Measurements from ENCODE around the gene MAP4K2.

Gene MAP4K2

GRCh38 chr11:64803158-64803845 is at the start of gene MAP4K2:
MAP4K2 (minus strand) TSS chr11:64803214; CDS start chr11:64803149, 65 bp downstream.
- peaks cover 48% of the 10 kb centered on the region for H3K4me1 ChIP-seq (ENCODE audit: insufficient read depth, low read length, severe bottlenecking)
- no peaks in the 10 kb centered on the region for H3K9me3 ChIP-seq (ENCODE audit: low read length)
- no peaks in the 10 kb centered on the region for H3F3A ChIP-seq (ENCODE audit: insufficient read depth, low read length)
- no peak for TF ChIP-seq CTCF (IDR thresholded peaks at IDR 0.05; ENCODE audit: low read length)
- no peak for TF ChIP-seq EZH2 (IDR thresholded peaks at IDR 0.05; ENCODE audit: borderline replicate concordance, low read length)
- no peaks in the 10 kb centered on the region for H4K20me1 ChIP-seq (ENCODE audit: insufficient read depth, low read length)
- H3K79me2 ChIP-seq (ENCODE audit: insufficient read depth, low read length): no peaks in the 10 kb centered on the region
- H3K27me3 ChIP-seq (ENCODE audit: insufficient read depth, low read length): no peaks in the 10 kb centered on the region
- peak within 1 kb of the TSS; percentile 97 for H3K4me2 ChIP-seq (ENCODE audit: low read length)
- H3K9me2 ChIP-seq (ENCODE audit: low read depth, low read length): no peaks in the 10 kb centered on the region
- peak within 1 kb of the TSS; percentile 84 for H3K9ac ChIP-seq (ENCODE audit: low read length)
- peak within 1 kb of the TSS; percentile 66 for H3K4me3 ChIP-seq (ENCODE audit: low read depth, low read length, poor library complexity, severe bottlenecking)
- no peak within 1 kb of the TSS for H2AFZ ChIP-seq (ENCODE audit: low read length)
- H3K36me3 ChIP-seq (ENCODE audit: insufficient read depth, low read length): peaks cover 61% of the 10 kb centered on the region; the same call in 1 of the 2 replicates
- peak within 1 kb of the TSS; percentile 93 for H3K27ac ChIP-seq (ENCODE audit: low read depth, low read length, poor library complexity, severe bottlenecking)

GRCh38 chr11:64851831-64852351 is 48.9 kb upstream of the MAP4K2 start:
- Histone ChIP-seq H3K4me3 (ENCODE audit: low read depth, low read length, poor library complexity, severe bottlenecking) (peak overlapping the region; percentile 14), H3K4me1 (ENCODE audit: insufficient read depth, low read length, severe bottlenecking) (peaks cover 92% of the 10 kb centered on the region), H3F3A (ENCODE audit: insufficient read depth, low read length) (peaks cover 9% of the 10 kb centered on the region; the same call in 1 of the 2 replicates), H3K36me3 (ENCODE audit: insufficient read depth, low read length) (peaks cover 39% of the 10 kb centered on the region), H3K9me2 (ENCODE audit: low read depth, low read length) (no peaks in the 10 kb centered on the region), H3K9me3 (ENCODE audit: low read length) (no peaks in the 10 kb centered on the region), H3K9ac (ENCODE audit: low read length) (peak overlapping the region; percentile 56), H3K79me2 (ENCODE audit: insufficient read depth, low read length) (no peaks in the 10 kb centered on the region), H3K4me2 (ENCODE audit: low read length) (peak overlapping the region; percentile 51), H3K27ac (ENCODE audit: low read depth, low read length, poor library complexity, severe bottlenecking) (peak overlapping the region; percentile 98), H3K27me3 (ENCODE audit: insufficient read depth, low read length) (no peaks in the 10 kb centered on the region), H4K20me1 (ENCODE audit: insufficient read depth, low read length) (no peaks in the 10 kb centered on the region), H2AFZ (ENCODE audit: low read length) (no peak overlapping the region)
- TF ChIP-seq CTCF (IDR thresholded peaks at IDR 0.05; ENCODE audit: low read length) (no peak), EZH2 (IDR thresholded peaks at IDR 0.05; ENCODE audit: borderline replicate concordance, low read length) (no peak)

- no peaks in the 10 kb centered on the region for H3K79me2 ChIP-seq (ENCODE audit: insufficient read depth, low read length)
- peak overlapping the region; percentile 51 for H3K4me2 ChIP-seq (ENCODE audit: low read length)
- H2AFZ ChIP-seq (ENCODE audit: low read length): no peak overlapping the region
- no peaks in the 10 kb centered on the region for H3K9me3 ChIP-seq (ENCODE audit: low read length)
- peak overlapping the region; percentile 98 for H3K27ac ChIP-seq (ENCODE audit: low read depth, low read length, poor library complexity, severe bottlenecking)
- peak overlapping the region; percentile 56; the same call in 1 of the 2 replicates for H3K9ac ChIP-seq (ENCODE audit: low read length)
- H3K36me3 ChIP-seq (ENCODE audit: insufficient read depth, low read length): peaks cover 31% of the 10 kb centered on the region
- no peaks in the 10 kb centered on the region for H3K9me2 ChIP-seq (ENCODE audit: low read depth, low read length)
- peaks cover 87% of the 10 kb centered on the region for H3K4me1 ChIP-seq (ENCODE audit: insufficient read depth, low read length, severe bottlenecking)
- H3F3A ChIP-seq (ENCODE audit: insufficient read depth, low read length): peaks cover 9% of the 10 kb centered on the region; the same call in 1 of the 2 replicates
- H3K4me3 ChIP-seq (ENCODE audit: low read depth, low read length, poor library complexity, severe bottlenecking): peak overlapping the region; percentile 21
- no peaks in the 10 kb centered on the region for H3K27me3 ChIP-seq (ENCODE audit: insufficient read depth, low read length)
- no peaks in the 10 kb centered on the region for H4K20me1 ChIP-seq (ENCODE audit: insufficient read depth, low read length)
- TF ChIP-seq EZH2 (IDR thresholded peaks at IDR 0.05; ENCODE audit: borderline replicate concordance, low read length): no peak
- peak; percentile 32; the same call in 1 of the 2 replicates for TF ChIP-seq CTCF (IDR thresholded peaks at IDR 0.05; ENCODE audit: low read length)
Measured at GRCh38 chr11:64850979-64851567, 48.1 kb upstream of the MAP4K2 start.
